IPS-11a (cell line): ENCODE data around the gene ERVH48-1.
"Not testable (repeated sequence)": the region's sequence is repeated elsewhere in the genome, so short reads cannot be mapped to it uniquely, and the experiment has no call there.

Source experiments
- H3K4me3 ChIP-seq: one replicate; pipeline ENCODE4 v1.5.1; 2013; ENCODE audit warnings: low read depth, low read length, control low read depth

The ERVH48-1 gene

DNA sequence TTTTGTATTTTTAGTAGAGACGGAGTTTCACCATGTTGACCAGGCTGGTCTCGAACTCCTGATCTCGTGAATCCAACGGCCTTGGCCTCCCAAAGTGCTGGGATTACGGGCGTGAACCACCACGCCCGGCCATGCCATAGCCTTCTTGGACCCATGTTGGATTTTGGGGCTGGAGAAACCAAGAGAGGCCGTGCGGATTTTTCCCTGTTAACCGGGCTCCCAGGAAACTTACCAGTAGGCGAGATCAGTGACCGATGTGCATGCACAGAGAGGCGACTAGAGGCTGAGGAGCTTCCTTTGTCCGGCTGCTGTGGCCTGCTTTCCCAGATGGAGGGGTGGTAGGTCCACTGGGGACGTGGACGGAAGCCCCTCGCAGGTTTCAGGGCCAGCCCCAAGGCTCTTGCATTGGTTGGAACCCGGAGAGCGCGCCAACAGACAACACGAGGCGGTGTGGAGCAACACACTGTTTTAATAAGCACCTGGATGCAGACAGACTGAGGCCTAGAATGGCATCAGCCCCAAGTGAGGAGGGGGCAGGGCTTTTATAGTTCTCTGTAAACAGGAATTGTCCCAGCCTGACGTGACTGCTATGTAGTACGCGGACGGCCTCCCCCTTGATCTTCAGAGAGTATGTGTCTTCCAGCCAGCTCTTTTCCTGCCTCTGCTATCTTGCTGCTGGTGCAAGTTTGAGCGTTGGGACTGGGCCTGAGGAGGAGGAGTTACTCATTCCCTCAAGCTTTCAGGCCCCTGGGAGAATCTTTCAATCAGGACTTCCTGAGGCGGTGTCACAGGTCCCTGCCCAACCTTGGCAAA lies at the start of gene ERVH48-1:
ERVH48-1 (minus strand) TSS at position 517 of the 813 bp plus-strand sequence. CDS start 6,624 bp downstream, outside the sequence.
- H3K4me3 ChIP-seq = no peak within 1 kb of the TSS

DNA sequence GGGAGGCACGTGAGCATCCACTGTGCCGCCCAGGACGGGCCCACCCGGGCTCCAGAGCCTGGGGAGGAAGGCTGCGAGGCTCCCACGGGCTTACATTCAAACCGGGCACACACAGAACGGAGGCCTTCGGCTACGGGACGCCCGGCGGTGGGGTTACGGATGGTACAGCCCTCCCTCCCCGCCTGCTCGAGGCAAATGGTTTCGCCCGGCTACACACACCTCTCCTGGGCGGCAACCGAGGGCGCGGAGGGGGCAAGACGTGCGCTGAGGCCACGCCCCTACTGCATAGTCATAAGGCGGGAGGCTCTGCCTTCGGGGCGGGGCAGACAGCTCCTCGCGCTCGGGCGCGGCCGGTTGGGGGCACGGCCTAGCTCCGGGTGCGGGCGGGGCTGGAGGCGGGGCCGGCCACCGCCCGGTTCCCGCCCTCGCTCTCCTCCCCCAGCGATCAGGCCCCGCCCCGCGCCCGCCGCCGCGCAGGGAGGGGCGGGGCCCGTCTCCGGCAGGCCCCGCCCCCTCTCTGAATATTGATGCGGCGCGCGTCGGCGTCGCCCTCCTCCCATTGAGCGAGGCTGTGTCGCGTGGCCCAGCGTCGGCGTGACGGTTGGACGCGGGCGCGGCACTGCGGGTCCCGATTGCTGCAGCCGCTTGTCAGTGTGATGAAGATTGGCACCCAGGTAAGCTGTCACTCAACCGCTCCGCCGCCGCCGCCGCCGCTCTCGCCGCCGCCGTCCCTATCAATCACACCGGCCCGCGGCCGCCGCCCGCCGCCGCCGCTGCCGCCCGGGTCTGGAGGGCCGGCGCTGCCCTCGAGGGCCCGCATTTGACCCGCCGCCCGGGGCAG lies 48.8 kb upstream of the ERVH48-1 start, which contains the start of gene PKNOX1:
PKNOX1 (plus strand) TSS at position 572 of the 841 bp plus-strand sequence. CDS start 29,820 bp downstream, outside the sequence.
- peak within 1 kb of the TSS; percentile 85 for H3K4me3 ChIP-seq

DNA sequence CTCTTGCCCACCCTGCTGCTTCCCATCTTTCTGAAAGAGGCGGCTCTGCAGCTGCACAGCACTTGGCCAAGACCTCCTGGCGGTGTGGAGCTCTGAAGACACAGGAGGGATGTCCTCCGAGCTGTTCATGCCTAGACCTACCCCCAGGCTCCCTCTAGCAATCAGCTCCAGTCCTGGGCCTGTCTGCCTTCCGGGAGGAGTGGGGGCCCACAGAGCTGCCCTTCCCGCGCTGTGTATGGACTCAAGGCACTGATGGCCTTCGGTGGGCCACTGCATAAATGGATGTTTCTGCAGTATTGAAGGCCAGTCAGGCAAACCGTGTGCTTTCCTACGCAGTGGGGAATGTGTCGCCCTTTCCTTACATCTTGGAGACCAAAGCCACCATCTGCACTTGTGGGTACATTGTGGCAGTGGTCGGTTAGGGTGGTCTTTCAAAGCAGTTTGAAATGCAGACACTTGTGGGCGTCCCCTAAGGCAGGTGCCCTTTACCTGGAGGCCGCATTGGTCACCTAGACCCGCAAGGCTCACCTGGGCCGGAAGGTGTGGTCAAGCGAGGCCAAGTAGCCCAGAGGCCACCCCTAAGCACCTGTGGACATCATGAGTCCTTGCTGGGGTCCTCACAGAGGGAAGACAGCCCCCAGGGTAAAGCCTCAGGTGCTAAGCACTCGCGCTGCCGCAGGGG lies 48.0 kb upstream of the ERVH48-1 start:
- no peak overlapping the region for H3K4me3 ChIP-seq

DNA sequence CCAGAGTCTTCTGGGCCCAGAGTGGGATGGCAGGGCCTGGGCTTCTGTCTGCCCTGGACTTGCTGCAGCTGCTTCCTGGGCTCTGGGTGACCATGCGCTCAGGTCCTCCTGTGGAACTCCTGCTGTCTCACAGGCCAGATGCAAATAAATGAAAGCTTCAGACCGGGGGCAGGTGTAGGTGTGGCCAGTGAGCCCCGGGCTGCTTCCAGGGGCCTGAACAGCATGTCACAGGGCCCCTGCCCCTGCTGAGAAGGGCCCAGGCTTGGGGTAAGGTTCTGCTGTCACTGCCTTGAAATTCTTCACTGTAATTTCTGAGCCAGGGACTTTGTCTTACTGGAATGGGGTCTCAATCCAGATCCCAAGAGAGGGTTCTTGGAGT lies 46.5 kb upstream of the ERVH48-1 start:
- H3K4me3 ChIP-seq = no peak overlapping the region

DNA sequence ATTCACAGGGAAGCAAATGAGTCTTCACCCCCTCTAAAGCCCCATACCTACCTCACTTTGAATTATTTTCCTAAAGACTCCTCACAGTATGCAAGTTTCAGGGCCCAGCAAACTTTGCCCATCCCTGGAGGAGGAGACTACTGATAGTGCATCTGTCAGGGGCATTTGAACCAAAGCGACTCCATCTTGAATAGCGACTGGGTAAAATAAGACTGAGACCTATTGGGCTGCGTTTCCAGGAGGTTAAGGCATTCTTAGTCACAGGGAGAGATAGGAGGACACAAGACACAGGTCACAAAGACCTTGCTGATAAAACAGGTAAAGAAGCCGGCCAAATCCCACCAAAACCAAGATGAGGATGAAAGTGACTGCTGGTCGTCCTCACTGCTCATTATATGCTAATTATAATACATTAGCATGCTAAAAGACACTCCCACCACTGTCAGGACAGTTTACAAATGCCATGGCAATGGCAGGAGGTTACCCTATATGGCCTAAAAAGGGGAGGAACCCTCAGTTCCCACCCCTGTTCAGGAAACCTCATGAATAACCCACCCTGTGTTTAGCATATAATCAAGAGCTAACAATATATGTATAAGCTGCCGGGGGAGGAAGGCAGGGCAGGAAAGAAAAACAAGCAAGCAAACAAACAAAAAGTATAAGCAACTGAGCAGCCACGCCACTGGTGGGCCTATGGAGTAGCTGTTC lies 45.7 kb upstream of the ERVH48-1 start:
- no peak overlapping the region for H3K4me3 ChIP-seq

DNA sequence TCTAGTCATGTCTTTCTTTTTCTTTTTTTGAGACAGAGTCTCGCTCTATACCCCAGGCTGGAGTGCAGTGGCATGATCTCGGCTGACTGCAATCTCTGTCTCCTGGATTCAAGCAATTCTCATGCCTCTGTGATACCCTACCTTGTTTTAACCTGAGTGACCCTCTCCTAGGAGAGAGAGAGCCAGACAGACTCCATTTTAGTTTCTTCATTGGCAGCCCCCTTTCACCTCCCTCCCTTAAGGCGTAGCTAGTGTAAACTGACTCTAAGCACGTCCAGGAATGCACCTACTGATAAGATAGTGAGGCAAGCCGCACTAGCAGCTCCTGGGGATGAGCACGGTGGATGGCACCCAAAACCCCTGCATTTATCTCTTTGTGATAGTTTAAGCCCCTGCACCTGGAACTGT lies 43.8 kb upstream of the ERVH48-1 start:
- no peak overlapping the region for H3K4me3 ChIP-seq

DNA sequence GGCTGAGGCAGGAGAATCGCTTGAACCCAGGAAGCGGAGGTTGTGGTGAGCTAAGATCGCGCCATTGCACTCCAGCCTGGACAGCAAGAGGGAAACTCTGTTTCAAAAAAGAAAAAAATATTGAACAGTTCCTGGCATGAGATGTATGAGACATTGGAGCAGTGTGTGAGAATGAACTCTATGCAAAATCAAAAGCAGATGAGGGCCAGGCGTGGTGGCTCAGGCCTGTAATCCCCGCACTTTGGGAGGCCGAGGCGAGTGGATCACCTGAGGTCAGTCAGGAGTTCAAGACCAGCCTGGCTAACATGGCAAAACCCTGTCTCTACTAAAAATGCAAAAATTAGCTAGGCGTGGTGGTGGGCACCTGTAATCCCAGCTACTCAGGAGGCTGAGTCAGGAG lies 42.2 kb upstream of the ERVH48-1 start:
- H3K4me3 ChIP-seq = not testable (repeated sequence)

DNA sequence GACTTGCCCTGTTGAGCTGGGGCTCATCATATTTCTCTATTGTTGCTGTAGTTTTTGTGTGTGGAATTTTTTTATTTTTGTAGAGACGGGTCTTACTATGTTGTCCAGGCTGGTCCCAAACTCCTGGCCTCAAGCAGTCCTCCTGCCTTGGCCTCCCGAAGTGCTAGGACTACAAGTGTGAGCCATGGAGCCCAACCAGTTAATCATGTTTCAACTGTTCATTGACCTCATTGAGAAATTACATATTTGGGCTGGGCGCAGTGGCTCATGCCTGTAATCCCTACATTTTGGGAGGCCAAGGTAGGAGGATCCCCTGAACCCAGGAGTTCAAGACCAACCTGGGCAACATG lies 39.8 kb upstream of the ERVH48-1 start:
- H3K4me3 ChIP-seq = no peak overlapping the region

DNA sequence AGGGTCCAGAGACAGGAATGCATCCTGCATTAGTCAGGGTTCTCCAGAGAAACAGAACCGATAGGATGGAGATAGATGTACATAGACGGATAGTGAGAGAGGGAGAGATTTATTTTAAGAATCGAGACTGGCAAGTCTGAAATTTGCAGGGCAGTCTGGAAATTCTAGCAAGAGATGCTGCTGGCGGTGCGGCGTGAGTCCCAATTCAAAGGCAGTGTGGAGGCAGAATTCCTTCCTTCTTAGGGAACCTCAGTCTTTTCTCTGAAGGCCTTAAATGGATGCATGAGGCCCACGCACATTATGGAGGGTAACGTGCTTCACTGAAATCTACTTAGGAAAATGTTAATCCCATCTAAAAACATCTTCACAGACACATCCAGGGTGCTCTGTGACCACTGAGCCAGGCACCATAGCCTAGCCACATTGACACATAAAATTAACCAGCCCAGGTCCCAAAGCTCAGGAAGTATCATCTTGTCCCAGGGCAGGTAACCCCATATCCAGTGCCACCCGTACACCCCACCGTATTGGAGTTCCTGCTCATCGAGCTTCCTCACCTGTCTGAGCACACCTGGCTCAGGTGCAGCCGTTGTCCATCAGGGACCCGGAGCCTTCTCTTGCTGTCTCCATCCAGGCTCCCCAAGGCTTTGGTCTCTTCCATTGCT lies 39.2 kb upstream of the ERVH48-1 start:
- H3K4me3 ChIP-seq = no peak overlapping the region

DNA sequence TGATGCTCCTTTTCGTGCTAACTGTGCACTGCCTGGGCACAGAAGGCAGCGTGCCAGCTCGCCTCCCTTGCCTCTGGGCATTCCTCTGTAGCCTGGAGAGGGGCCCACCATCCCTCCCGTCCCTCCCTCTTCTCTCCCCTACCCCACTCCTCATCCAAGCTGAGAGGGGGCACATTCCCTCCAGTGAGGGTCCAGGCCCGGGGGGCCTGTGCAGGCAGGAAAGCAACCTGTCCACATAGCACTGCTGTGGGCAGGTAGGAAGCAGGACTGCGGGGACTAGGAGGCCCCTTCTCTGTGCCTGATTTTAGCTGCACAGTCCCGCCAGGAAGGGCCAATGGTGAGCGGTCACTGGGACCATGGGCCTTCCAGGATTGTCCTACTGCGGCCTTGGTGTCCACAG lies 38.7 kb upstream of the ERVH48-1 start:
- H3K4me3 ChIP-seq = no peak overlapping the region

DNA sequence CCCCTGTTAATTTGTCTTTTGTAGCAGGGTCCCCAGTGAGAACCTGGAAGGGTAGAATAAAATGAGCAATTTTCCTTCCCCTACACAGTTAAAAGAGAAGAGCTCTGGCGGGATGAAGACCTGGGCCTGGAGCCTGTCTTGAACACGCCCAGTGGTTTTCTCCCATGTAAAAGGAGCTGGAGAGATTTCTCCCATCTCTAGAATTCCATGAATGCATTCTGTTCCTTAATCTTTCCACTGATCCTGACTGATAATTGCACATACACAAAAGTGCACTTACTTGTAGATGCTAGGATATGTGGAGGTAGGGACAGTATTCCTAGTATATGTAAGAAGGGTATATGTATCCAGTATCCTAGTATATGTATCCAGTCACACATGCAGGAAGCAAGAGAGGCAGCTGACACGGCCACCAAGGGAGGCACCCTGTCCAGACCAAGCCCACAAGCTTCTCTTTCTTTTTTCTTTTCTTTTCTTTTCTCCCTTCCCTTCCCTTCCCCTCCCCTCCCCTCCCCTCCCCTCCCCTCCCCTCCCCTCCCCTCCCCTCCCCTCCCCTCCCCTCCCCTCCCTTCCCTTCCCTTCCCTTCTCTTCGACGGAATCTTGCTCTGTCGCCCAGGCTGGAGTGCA lies 37.1 kb upstream of the ERVH48-1 start:
- H3K4me3 ChIP-seq = no peak overlapping the region

DNA sequence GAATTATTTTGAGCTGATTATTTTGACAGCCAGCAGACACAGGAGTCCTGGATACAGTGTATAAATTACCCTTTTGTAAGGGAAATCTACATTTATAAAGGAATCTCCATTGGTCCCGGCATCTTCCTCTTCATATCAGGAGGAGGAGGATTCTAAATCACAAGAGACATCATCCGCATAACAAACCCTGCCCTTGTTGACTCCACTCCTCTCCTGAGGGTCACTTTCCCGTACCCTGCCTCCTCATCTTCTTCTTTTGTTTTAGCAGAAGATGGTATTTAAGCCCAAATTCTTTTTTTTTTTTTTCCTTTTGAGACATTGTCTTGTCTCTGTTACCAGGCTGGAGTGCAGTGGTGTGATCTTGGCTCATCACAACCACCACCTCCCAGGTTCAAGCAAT lies 34.3 kb upstream of the ERVH48-1 start:
- H3K4me3 ChIP-seq = no peak overlapping the region

DNA sequence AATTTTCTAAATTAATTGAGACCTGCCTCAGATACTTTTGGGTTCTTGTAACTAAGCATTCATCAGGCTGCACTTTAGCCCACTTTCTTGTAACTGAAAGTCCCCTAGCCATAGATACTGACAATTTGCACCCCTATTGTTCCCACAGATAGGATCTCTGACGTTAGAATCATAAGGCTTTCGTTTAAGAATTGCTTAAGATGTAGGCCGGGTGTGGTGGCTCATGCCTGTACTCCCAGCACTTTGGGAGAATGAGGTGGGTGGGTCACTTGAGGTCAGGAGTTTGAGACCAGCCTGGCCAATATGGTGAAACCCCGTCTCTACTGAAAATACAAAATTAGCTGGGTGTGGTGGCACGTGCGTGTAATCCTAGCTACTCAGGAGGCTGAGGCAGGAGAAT lies 32.7 kb upstream of the ERVH48-1 start:
- H3K4me3 ChIP-seq = not testable (repeated sequence)

DNA sequence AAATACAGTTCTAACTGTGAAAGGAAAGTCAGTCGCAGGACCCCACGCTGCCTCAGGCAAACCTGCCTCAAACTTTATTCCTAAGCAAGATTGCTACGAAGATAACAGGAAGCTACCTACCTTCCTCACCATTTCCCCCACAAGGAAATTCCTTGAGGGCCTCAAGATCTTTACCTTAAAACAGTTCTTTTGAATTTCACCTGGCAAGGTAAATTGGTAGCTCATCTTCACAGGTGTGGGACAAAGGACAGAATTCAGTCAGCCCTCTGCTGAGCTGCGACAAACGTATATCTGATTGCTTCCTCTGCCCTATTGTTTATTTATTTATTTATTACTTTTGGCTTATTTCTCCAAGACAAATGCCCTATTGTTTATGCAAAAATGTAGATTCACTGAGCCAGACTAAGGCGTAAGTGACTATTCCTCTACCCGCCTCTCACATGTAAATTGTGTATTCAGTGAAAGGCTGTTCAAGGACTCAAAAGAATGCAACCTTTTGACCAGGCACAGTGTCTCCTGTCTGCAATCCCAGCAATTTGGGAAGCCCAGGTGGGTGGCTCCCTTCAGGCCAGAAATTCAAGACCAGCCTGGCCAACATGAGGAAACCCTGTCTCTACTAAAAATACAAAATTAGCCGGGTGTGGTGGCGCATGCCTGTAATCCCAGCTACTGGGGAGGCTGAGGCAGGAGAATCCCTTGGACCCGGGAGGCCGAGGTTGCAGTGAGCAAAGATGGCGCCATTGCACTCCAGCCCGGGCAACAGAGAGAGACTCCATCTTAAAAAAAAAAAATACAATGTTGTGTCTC lies 31.6 kb upstream of the ERVH48-1 start:
- H3K4me3 ChIP-seq = no peak overlapping the region

DNA sequence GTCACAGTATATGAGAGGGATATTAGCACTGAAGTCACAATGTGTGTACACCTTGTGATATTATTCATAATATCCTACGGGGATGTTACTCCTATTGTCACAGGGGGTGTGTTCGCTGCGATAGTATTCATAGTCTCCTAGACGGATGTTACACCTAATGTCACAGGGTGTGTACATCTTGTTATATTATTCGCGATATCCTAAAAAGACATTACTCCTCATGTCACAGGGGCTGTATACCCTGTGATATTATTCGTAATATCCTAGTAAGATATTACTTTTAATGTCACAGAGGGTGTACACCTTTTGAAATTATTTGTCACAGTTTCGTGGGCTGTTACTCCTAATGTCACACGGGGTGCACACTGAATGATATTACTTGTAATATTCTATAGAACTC lies 25.8 kb upstream of the ERVH48-1 start:
- not testable (repeated sequence) for H3K4me3 ChIP-seq

DNA sequence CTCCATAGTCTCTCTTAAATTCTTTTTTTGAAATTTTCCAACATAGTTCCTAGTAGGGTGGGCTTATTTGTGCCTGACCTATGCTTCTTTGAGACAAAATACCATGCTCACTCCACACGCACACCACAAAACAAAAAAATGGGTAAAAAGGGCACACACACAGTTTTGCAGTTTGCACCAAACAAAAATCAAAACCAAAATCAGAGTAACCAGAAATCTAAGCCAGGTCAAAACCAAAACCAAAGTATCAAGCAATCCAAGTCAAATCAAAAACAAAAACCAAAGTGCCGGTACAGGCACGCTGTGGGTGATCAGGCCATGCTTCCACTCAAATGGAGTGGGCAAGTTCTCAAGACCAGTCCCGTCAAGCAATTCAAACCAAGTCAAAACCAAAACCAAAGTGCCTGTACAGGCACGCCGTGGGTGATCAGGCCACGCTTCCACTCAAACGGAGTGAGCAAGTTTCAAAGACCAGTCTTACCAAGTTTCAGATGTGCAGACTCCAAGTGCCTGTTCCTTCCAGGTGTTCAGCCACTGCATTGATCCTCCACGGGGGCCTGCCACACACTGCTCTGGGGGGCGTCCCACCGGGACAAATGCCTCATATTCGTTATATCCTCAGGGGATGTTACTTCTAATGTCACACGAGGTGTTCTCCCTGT lies 23.8 kb upstream of the ERVH48-1 start:
- not testable (repeated sequence) for H3K4me3 ChIP-seq

DNA sequence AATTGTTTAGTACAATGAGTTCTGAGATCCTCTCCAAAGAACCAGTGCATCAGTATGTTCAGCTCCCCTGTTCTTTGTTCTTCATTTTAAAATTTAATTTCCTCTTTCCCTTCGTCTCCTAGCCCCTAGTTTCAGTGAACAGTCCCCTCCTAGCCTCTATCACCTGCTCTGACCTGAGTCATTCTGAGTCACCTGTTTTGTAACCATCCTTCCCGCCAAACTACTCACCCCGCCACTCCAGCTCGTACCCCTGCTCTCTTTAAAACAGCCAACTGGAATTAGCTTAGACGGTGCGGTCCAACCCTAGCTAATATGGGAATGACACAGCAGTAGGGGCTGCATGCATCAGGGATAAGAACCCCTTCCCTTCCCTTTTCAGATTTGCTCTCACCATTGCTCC lies 16.8 kb upstream of the ERVH48-1 start:
- H3K4me3 ChIP-seq = no peak overlapping the region

DNA sequence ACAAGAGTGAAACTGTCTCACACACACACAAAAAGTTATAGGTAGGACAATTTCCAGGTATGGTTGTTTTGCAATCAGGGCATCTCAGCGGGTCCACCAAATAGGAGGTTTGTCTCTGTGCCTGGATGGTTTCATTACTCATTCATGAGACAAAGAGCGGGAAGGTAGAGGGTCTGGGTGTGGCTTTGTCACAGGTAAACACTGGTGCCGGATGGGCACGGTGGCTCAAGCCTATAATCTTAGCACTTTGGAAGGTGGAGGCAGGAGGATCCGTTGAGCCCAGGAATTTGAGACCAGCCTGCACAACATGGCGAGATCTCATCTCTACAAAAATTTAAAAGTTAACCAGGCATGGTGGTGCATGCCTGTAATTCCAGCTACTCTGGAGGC lies 16.3 kb upstream of the ERVH48-1 start:
- H3K4me3 ChIP-seq = no peak overlapping the region
